SU-DHL-6 (cell line): ENCODE results near the gene SPATA9.

Source experiments
- H2AFZ ChIP-seq: fragments of 200-600 bp; sonication (generic); 2 replicates; pipeline ENCODE4 v1.6.1; 2014; ENCODE audit warnings: low read depth, mild to moderate bottlenecking, moderate library complexity, mixed read lengths, antibody characterized with exemption, low read length; ENCODE audit not compliant: severe bottlenecking
- H3F3A ChIP-seq: fragments of 200-600 bp; shearing (Covaris generic); 2 replicates; pipeline ENCODE4 v1.6.0; 2016; ENCODE audit warnings: antibody characterized with exemption, mild to moderate bottlenecking; ENCODE audit not compliant: insufficient read depth
- H3K27ac ChIP-seq: fragments of 200-600 bp; sonication (generic); 2 replicates; pipeline ENCODE4 v1.5.1; 2016; ENCODE audit warnings: low read depth, mild to moderate bottlenecking, low read length, moderate library complexity, mixed read lengths
- H3K27me3 ChIP-seq: fragments of 200-600 bp; sonication (generic), shearing (Covaris generic); 2 replicates; pipeline ENCODE4 v1.6.0; 2014; ENCODE audit warnings: mild to moderate bottlenecking, low read length
- H3K36me3 ChIP-seq: fragments of 200-600 bp; sonication (generic); 2 replicates; pipeline ENCODE4 v1.6.1; 2014; ENCODE audit warnings: mild to moderate bottlenecking, low read length, mixed read lengths
- H3K4me2 ChIP-seq: fragments of 300-600, 200-600 bp; shearing (Covaris generic), sonication (generic); 2 replicates; pipeline ENCODE4 v1.6.0; 2014; ENCODE audit warnings: low read length, low read depth, mild to moderate bottlenecking; ENCODE audit not compliant: poor library complexity, severe bottlenecking
- H3K4me3 ChIP-seq: fragments of 200-600 bp; sonication (generic); 2 replicates; pipeline ENCODE4 v1.5.1; 2014; ENCODE audit warnings: antibody characterized with exemption, low read length, mild to moderate bottlenecking, mixed read lengths; ENCODE audit not compliant: insufficient read depth, poor library complexity, severe bottlenecking
- H3K79me2 ChIP-seq: fragments of 200-600 bp; sonication (generic); 2 replicates; pipeline ENCODE4 v1.6.1; 2014; ENCODE audit warnings: mild to moderate bottlenecking, low read length, moderate library complexity; ENCODE audit not compliant: insufficient read depth
- H3K9ac ChIP-seq: fragments of 200-600 bp; sonication (generic); 2 replicates; pipeline ENCODE4 v1.7.0; 2014; ENCODE audit warnings: mild to moderate bottlenecking, low read length
- H3K9me2 ChIP-seq: fragments of 200-600 bp; sonication (generic); replicated peaks from 2 replicates; pipeline ENCODE4 v1.6.1; 2014; ENCODE audit warnings: low read length; ENCODE audit not compliant: insufficient read depth
- H3K9me3 ChIP-seq: fragments of 200-600 bp; sonication (generic); 2 replicates; pipeline ENCODE4 v1.6.1; 2014; ENCODE audit warnings: low read length, mixed read lengths; ENCODE audit not compliant: insufficient read depth
- H4K20me1 ChIP-seq: fragments of 200-600 bp; sonication (generic); 2 replicates; pipeline ENCODE4 v1.6.1; 2014; ENCODE audit warnings: low read depth, mild to moderate bottlenecking, antibody characterized with exemption, low read length, moderate library complexity, mixed read lengths
- EZH2phosphoT487 ChIP-seq: fragments of 200-600 bp; sonication (generic), shearing (Covaris generic); conservative IDR thresholded peaks from 2 replicates; pipeline ENCODE4 v1.6.1; 2018; ENCODE audit warnings: mild to moderate bottlenecking, antibody characterized with exemption, low read length, moderate library complexity, mixed read lengths
- TF ChIP-seq, protein P1 (sequence below): fragments of 200-600 bp; sonication (generic); IDR thresholded peaks from one replicate; pipeline ENCODE4 v1.5.1; 2017; ENCODE audit warnings: antibody characterized with exemption, mild to moderate bottlenecking, low read length, moderate library complexity; ENCODE audit not compliant: insufficient read depth, poor library complexity, severe bottlenecking

The SPATA9 gene

DNA sequence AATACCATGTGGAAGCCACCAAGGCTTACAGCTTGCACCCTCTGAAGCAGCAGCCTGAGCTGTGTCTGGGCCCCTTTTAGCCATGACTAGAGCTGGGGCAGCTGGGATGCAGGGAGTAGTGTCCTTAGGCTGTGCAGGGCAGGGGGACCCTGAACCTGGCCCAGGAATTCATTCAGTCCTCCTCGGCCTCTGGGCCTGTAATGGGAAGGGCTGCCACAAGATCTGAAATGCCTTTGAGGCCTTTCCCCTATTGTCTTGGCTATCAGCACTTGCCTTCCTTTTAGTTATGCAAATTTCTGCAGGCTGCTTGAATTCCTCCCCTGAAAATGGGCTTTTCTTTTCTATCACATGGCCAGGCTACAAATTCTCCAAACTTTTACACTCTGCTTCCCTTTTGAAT, 53.9 kb downstream of the SPATA9 start:
- no peak overlapping the region for H3K9ac ChIP-seq
- H2AFZ ChIP-seq: no peak overlapping the region
- no peaks in the 10 kb centered on the region for H3K9me2 ChIP-seq
- no peak overlapping the region for H3K4me3 ChIP-seq
- no peaks in the 10 kb centered on the region for H3K9me3 ChIP-seq
- no peaks in the 10 kb centered on the region for H3K79me2 ChIP-seq
- H3K27ac ChIP-seq: no peak overlapping the region
- TF ChIP-seq, protein P1, sequence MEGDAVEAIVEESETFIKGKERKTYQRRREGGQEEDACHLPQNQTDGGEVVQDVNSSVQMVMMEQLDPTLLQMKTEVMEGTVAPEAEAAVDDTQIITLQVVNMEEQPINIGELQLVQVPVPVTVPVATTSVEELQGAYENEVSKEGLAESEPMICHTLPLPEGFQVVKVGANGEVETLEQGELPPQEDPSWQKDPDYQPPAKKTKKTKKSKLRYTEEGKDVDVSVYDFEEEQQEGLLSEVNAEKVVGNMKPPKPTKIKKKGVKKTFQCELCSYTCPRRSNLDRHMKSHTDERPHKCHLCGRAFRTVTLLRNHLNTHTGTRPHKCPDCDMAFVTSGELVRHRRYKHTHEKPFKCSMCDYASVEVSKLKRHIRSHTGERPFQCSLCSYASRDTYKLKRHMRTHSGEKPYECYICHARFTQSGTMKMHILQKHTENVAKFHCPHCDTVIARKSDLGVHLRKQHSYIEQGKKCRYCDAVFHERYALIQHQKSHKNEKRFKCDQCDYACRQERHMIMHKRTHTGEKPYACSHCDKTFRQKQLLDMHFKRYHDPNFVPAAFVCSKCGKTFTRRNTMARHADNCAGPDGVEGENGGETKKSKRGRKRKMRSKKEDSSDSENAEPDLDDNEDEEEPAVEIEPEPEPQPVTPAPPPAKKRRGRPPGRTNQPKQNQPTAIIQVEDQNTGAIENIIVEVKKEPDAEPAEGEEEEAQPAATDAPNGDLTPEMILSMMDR: no peak
- no peak for TF ChIP-seq EZH2phosphoT487
- H3K27me3 ChIP-seq: no peaks in the 10 kb centered on the region
- no peak overlapping the region for H3K4me2 ChIP-seq
- no peaks in the 10 kb centered on the region for H4K20me1 ChIP-seq
- no peaks in the 10 kb centered on the region for H3K36me3 ChIP-seq
- H3F3A ChIP-seq: no peaks in the 10 kb centered on the region

DNA sequence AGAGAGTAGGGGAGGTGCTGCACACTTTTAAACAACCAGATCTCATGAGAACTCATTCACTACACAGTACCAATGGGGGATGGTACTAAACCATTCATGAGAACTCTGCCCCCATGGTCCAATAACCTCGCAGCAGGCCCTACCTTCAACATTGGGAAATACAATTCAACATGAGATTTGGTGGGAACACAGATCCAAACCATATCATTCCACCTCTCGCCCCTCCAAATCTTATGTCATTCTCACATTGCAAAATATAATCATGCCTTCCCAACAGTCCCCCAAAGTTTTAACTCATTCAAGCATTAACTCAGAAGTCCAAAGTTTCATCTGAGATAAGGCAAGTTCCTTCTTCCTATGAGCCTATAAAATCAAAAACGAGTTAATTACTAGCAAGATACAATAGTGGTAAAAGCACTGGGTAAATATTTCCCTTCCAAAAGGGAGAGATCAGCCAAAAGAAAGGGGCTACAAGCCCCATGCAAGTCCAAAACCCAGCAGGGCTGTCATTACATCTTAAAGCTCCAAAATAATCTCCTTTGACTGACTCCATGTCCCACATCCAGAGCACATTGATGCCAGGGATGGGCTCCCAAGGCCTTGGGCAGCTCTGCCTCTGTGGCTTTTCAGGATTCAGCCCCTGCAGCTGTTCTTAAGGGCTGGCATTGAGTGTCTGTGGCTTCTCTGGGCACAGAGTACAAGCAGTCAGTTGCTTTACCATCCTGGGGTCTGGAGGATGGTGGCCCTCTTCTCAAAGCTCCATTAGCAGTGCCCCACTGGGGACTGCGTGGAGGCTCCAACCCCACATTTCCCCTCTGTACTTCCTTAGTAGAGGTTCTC, 54.6 kb downstream of the SPATA9 start:
- Histone ChIP-seq H3K79me2 (no peaks in the 10 kb centered on the region), H3K9ac (no peak overlapping the region), H3K4me2 (no peak overlapping the region), H3F3A (no peaks in the 10 kb centered on the region), H3K27me3 (no peaks in the 10 kb centered on the region), H2AFZ (no peak overlapping the region), H3K9me2 (no peaks in the 10 kb centered on the region), H3K27ac (no peak overlapping the region), H4K20me1 (no peaks in the 10 kb centered on the region), H3K36me3 (no peaks in the 10 kb centered on the region), H3K9me3 (no peaks in the 10 kb centered on the region), H3K4me3 (no peak overlapping the region)
- TF ChIP-seq EZH2phosphoT487: no peak
- TF ChIP-seq, protein P1: no peak

DNA sequence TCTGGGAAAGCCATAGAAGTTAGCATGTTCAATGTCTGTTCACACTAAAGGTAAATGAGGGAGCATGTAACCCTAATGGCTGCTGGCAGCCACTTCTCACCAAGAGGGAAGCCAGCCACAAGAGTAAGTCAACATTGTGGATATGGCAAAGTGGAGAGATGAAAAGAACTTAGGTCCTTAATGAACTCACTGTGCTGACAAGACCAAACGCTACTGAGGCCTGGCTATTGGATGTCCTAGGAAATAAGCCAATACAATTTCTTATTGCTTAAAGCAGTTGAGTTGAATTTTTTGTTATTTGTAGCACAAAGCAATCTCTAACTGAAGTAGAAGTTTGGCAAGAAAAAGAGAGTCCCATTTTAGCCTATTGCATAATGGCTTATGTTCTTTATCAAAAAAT, 56.1 kb downstream of the SPATA9 start:
- Histone ChIP-seq H3F3A (no peaks in the 10 kb centered on the region), H3K27ac (no peak overlapping the region), H4K20me1 (no peaks in the 10 kb centered on the region), H3K36me3 (no peaks in the 10 kb centered on the region), H3K9me2 (no peaks in the 10 kb centered on the region), H3K79me2 (no peaks in the 10 kb centered on the region), H3K9me3 (no peaks in the 10 kb centered on the region), H3K27me3 (no peaks in the 10 kb centered on the region), H3K4me2 (no peak overlapping the region), H3K4me3 (no peak overlapping the region), H3K9ac (no peak overlapping the region), H2AFZ (no peak overlapping the region)
- TF ChIP-seq, protein P1: no peak
- no peak for TF ChIP-seq EZH2phosphoT487
